Measurements from ENCODE around the gene MAPK4. TPM values are rescaled to one million over a fixed set of nuclear protein-coding genes. Genes with fewer than 3 reads are reported as not detected.

MAPK4 gene
- total RNA-seq, 1 donor from 2014 or later: 9.3 TPM

- H3K9me3 Mint-ChIP-seq: peaks cover under 1% of the 10 kb centered on the region
- no peaks in the 10 kb centered on the region for H3K27me3 Mint-ChIP-seq (ENCODE audit: low read depth)
- no peak overlapping the region for H3K4me3 Mint-ChIP-seq
- DNase-seq (ENCODE audit: low read depth, low spot score): no peak
- H3K4me1 Mint-ChIP-seq: peaks cover 10% of the 10 kb centered on the region
- H3K27ac Mint-ChIP-seq (ENCODE audit: unreplicated experiment): no peak overlapping the region
- TF ChIP-seq CTCF (conservative IDR thresholded peaks at IDR 0.05): no peak
- peaks cover 13% of the 10 kb centered on the region for H3K36me3 Mint-ChIP-seq (ENCODE audit: low read depth)
Observed at GRCh38 chr18:50721006-50721405, 161.1 kb downstream of the MAPK4 start.

GRCh38 chr18:50721451-50722120, 161.7 kb downstream of the MAPK4 start:
- no peak overlapping the region for H3K27ac Mint-ChIP-seq (ENCODE audit: unreplicated experiment)

GRCh38 chr18:50722311-50722710, 162.4 kb downstream of the MAPK4 start:
- H3K36me3 Mint-ChIP-seq (ENCODE audit: low read depth): peaks cover 13% of the 10 kb centered on the region
- no peaks in the 10 kb centered on the region for H3K9me3 Mint-ChIP-seq
- H3K27ac Mint-ChIP-seq (ENCODE audit: unreplicated experiment): no peak overlapping the region
- TF ChIP-seq CTCF (conservative IDR thresholded peaks at IDR 0.05): no peak
- no peak overlapping the region for H3K4me3 Mint-ChIP-seq
- H3K27me3 Mint-ChIP-seq (ENCODE audit: low read depth): no peaks in the 10 kb centered on the region
- peaks cover 18% of the 10 kb centered on the region for H3K4me1 Mint-ChIP-seq
- no peak for DNase-seq (ENCODE audit: low read depth, low spot score)

More at GRCh38 chr18:50721451-50722120, 161.7 kb downstream of the MAPK4 start:
- Mint-ChIP-seq H3K36me3 (ENCODE audit: low read depth) (peaks cover 13% of the 10 kb centered on the region), H3K4me3 (no peak overlapping the region), H3K9me3 (no peaks in the 10 kb centered on the region), H3K27me3 (ENCODE audit: low read depth) (no peaks in the 10 kb centered on the region), H3K4me1 (peaks cover 14% of the 10 kb centered on the region)
- no peak for TF ChIP-seq CTCF (conservative IDR thresholded peaks at IDR 0.05)
- no peak for DNase-seq (ENCODE audit: low read depth, low spot score)

- no peak for DNase-seq (ENCODE audit: low read depth, low spot score)
- TF ChIP-seq CTCF (conservative IDR thresholded peaks at IDR 0.05): no peak
- H3K27ac Mint-ChIP-seq (ENCODE audit: unreplicated experiment): no peak overlapping the region
- no peak overlapping the region for H3K4me3 Mint-ChIP-seq
- H3K9me3 Mint-ChIP-seq: no peaks in the 10 kb centered on the region
- peaks cover 13% of the 10 kb centered on the region for H3K36me3 Mint-ChIP-seq (ENCODE audit: low read depth)
- peaks cover 18% of the 10 kb centered on the region for H3K4me1 Mint-ChIP-seq
- H3K27me3 Mint-ChIP-seq (ENCODE audit: low read depth): no peaks in the 10 kb centered on the region
Observed at GRCh38 chr18:50724751-50725151, 164.9 kb downstream of the MAPK4 start.

GRCh38 chr18:50726960-50727589, 167.2 kb downstream of the MAPK4 start:
- no peak overlapping the region for H3K27ac Mint-ChIP-seq (ENCODE audit: unreplicated experiment)

More at GRCh38 chr18:50726960-50727589, 167.2 kb downstream of the MAPK4 start:
- Mint-ChIP-seq H3K36me3 (ENCODE audit: low read depth) (peaks cover 11% of the 10 kb centered on the region), H3K4me3 (no peak overlapping the region), H3K9me3 (no peaks in the 10 kb centered on the region), H3K4me1 (peaks cover 12% of the 10 kb centered on the region), H3K27me3 (ENCODE audit: low read depth) (no peaks in the 10 kb centered on the region)
- TF ChIP-seq CTCF (conservative IDR thresholded peaks at IDR 0.05): no peak
- no peak for DNase-seq (ENCODE audit: low read depth, low spot score)
